CD14-positive monocyte (primary cell): ENCODE data around the gene SPCS2. TPM values are rescaled to one million over a fixed set of nuclear protein-coding genes. Genes with fewer than 3 reads are reported as not detected.

Experiments
- DNase-seq, 3 donors: peaks; one replicate each; pipeline ENCODE4 v3.0.0-alpha.2; 2011 to 2022
- H2AFZ ChIP-seq: 2 replicates; pipeline ENCODE4 v1.6.0; 2012; ENCODE audit warnings: mild to moderate bottlenecking, low read depth, low read length, inconsistent platforms; ENCODE audit not compliant: insufficient read depth, poor library complexity, severe bottlenecking
- H3K27ac ChIP-seq, 2 donors: 1 replicate in 1 of 2; 2 replicates in 1 of 2; pipeline ENCODE4 v1.5.1; 2012 to 2013; ENCODE audit warnings: low read length in 2 of 2, control low read depth in 1 of 2, inconsistent platforms in 1 of 2, low read depth in 1 of 2, mild to moderate bottlenecking in 1 of 2
- H3K27me3 ChIP-seq, 2 donors: one replicate each; pipeline versions ENCODE4 v1.6.0 to v1.6.1; 2011 to 2013; ENCODE audit warnings: low read length in 2 of 2; ENCODE audit not compliant: control insufficient read depth in 2 of 2, insufficient read depth in 2 of 2
- H3K36me3 ChIP-seq, 2 donors: replicated peaks in 1 of 2; 1 replicate in 1 of 2; 2 replicates in 1 of 2; pipeline versions ENCODE4 v1.5.1 to v1.6.1; 2012 to 2013; ENCODE audit warnings: low read length in 2 of 2, control low read depth in 1 of 2, inconsistent platforms in 1 of 2, mild to moderate bottlenecking in 1 of 2; ENCODE audit not compliant: insufficient read depth in 2 of 2, control insufficient read depth in 1 of 2
- H3K4me1 ChIP-seq, 2 donors: 1 replicate in 1 of 2; 2 replicates in 1 of 2; pipeline versions ENCODE4 v1.5.1 to v1.6.1; 2012 to 2013; ENCODE audit warnings: low read length in 2 of 2, control low read depth in 1 of 2, inconsistent platforms in 1 of 2, mild to moderate bottlenecking in 1 of 2, moderate library complexity in 1 of 2; ENCODE audit not compliant: insufficient read depth in 2 of 2, control insufficient read depth in 1 of 2
- H3K4me2 ChIP-seq: replicated peaks from 2 replicates; pipeline ENCODE3; 2012; ENCODE audit warnings: low read length, moderate library complexity, mild to moderate bottlenecking; ENCODE audit not compliant: poor library complexity, severe bottlenecking; ENCODE audit errors: extremely low read depth
- H3K4me3 ChIP-seq, 3 experiments: fragments of 200-600 bp in 1 of 3; sonication (generic) in 1 of 3; replicated peaks in 1 of 3; 1 replicate in 2 of 3; 2 replicates in 1 of 3; pipeline ENCODE4 v1.5.1; 2011 to 2013; ENCODE audit warnings: low read length in 3 of 3, mild to moderate bottlenecking in 3 of 3, control low read depth in 2 of 3, low read depth in 2 of 3, inconsistent platforms in 1 of 3, moderate library complexity in 1 of 3
- H3K79me2 ChIP-seq: 2 replicates; pipeline ENCODE4 v1.6.0; 2012; ENCODE audit warnings: mild to moderate bottlenecking, control low read depth, inconsistent platforms, low read length, moderate library complexity; ENCODE audit not compliant: insufficient read depth
- H3K9ac ChIP-seq: 2 replicates; pipeline ENCODE4 v1.6.0; 2017; ENCODE audit warnings: low read length, mild to moderate bottlenecking; ENCODE audit not compliant: insufficient read depth, poor library complexity, severe bottlenecking
- H3K9me3 ChIP-seq, 2 donors: replicated peaks in 1 of 2; 1 replicate in 1 of 2; 2 replicates in 1 of 2; pipeline versions ENCODE4 v1.5.1 to v1.6.1; 2012 to 2013; ENCODE audit warnings: low read length in 2 of 2, control low read depth in 1 of 2; ENCODE audit not compliant: control insufficient read depth in 1 of 2, insufficient read depth in 1 of 2
- H4K20me1 ChIP-seq: 2 replicates; pipeline ENCODE4 v1.6.0; 2012; ENCODE audit warnings: mild to moderate bottlenecking, low read length, control low read depth, moderate library complexity; ENCODE audit not compliant: insufficient read depth
- H3K27ac Mint-ChIP-seq, 7 donors: one replicate each; pipeline ENCODE4 v1.8.0; 2020; ENCODE audit warnings: mild to moderate bottlenecking in 7 of 7, mixed read lengths in 7 of 7, moderate library complexity in 6 of 7, inconsistent platforms in 2 of 7
- H3K27me3 Mint-ChIP-seq, 3 donors: one replicate each; pipeline ENCODE4 v1.8.0; 2021 to 2022; ENCODE audit warnings: low read depth in 3 of 3, mild to moderate bottlenecking in 3 of 3, mixed read lengths in 3 of 3, moderate library complexity in 3 of 3, inconsistent platforms in 1 of 3
- H3K36me3 Mint-ChIP-seq, 2 donors: one replicate each; pipeline ENCODE4 v1.8.0; 2020; ENCODE audit warnings: mixed read lengths in 2 of 2, inconsistent platforms in 1 of 2, mild to moderate bottlenecking in 1 of 2
- H3K4me1 Mint-ChIP-seq: one replicate; pipeline ENCODE4 v1.8.0; 2020; ENCODE audit warnings: mild to moderate bottlenecking, mixed read lengths
- H3K4me3 Mint-ChIP-seq, 2 donors: one replicate each; pipeline ENCODE4 v1.8.0; 2020; ENCODE audit warnings: mild to moderate bottlenecking in 2 of 2, mixed read lengths in 2 of 2, moderate library complexity in 1 of 2
- H3K9me3 Mint-ChIP-seq, 7 donors: one replicate each; pipeline ENCODE4 v1.8.0; 2020 to 2022; ENCODE audit warnings: mixed read lengths in 7 of 7, mild to moderate bottlenecking in 6 of 7, moderate library complexity in 6 of 7, inconsistent platforms in 2 of 7
- WGBS: methylation state at CpG from one replicate; pipeline ENCODE4 v1.1.5; 2013; ENCODE audit warnings: missing lambda C conversion rate; ENCODE audit not compliant: insufficient coverage; 5-methylcytosine and 5-hydroxymethylcytosine counted together
- intact Hi-C, 2 donors: fragments of 100-400 bp; cut with micrococcal nuclease; formaldehyde crosslinking; loops; one replicate each; pipeline versions ENCODE4 v1.15.0 to v1.15.1; 2023
- polyA plus RNA-seq, 3 donors: library from polyadenylated mRNA; depleted of rRNA in 1 of 3; unstranded in 2 of 3; stranded (reverse) in 1 of 3; fragments of 300-500 nt in 2 of 3; fragments of >200 nt in 1 of 3; fragmentation: Illumina TruSeq in 2 of 3; gene quantifications; 1 replicate in 2 of 3; 2 replicates in 1 of 3; pipeline ENCODE4 v1.2.3, GENCODE V29; 2012 to 2021
- TF ChIP-seq, protein P1 (sequence below): fragments of 200-600 bp; IDR thresholded peaks from one replicate; pipeline ENCODE4 v1.8.0; 2022; ENCODE audit warnings: antibody characterized with exemption, mild to moderate bottlenecking

The SPCS2 gene
- polyA plus RNA-seq, 3 donors = 12.4 to 185 (median 150) TPM

DNA sequence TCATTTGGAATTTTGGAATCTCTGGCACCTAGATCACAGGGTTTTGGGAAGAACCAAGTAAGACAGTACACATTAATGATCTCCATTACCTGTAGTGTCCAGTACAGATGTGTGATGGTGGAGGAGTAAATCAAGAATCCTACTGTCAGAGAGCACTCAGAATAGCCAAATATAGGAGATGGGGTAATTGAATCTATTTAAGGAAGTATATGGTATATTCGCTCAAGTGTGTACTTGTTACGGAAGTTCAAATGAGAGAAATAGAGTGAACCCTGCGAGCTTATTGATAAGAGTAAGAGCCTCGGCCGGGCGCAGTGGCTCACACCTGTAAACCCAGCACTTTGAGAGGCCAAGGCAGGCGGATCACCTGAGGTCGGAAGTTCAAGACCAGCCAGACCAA lies 2.2 kb downstream of the SPCS2 start:
- H3K4me1 ChIP-seq = peaks cover 19 to 25% of the 10 kb centered on the region in 2 donors
- H3K4me2 ChIP-seq = no peak overlapping the region

DNA sequence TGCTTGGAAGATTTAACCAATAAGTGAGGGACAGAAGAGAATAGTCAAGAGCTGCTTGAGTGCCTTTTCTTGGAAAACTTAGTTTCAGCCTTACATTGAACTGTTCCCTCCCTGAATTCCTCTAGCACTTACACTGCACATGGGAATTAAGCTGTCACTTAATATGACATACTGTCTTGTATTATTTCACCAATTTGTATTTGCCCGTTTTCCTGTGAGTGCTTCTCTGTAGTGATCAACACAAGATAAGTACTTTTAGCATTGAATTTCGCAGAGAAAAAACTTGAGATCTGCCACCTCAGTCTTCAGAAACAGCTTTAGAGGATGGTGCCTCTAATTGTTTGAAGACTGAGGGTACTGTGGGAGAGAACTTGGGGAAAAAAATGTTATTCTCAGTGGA lies 3.7 kb downstream of the SPCS2 start:
- peaks cover 44% of the 10 kb centered on the region for H3K4me1 Mint-ChIP-seq
- Histone ChIP-seq H4K20me1 (peaks cover 55% of the 10 kb centered on the region), H3K36me3 (peaks cover 9 to 42% of the 10 kb centered on the region in 2 donors), H3K9me3 (no peaks in the 10 kb centered on the region), H3K4me1 (peaks cover 19 to 25% of the 10 kb centered on the region in 2 donors), H3K4me2 (no peak overlapping the region), H3K27me3 (no peaks in the 10 kb centered on the region), H3K27ac (no peak overlapping the region), H3K4me3 (no peak overlapping the region), H2AFZ (no peak overlapping the region), H3K79me2 (peaks cover 89% of the 10 kb centered on the region), H3K9ac (no peak overlapping the region)
- H3K9me3 Mint-ChIP-seq = no peaks in the 10 kb centered on the region
- DNase-seq = no peak
- WGBS = no CpG with 5 or more reads among the region's 2 CpGs
- intact Hi-C loops = loop anchor here in 1 of 2 donors (5.0 kb wide), 1 partner anchor 35 kb away; the partner anchor contains the start of gene NEU3
- peaks cover 0 to 3% (median 0%) of the 10 kb centered on the region in 3 donors for H3K27me3 Mint-ChIP-seq
- peak overlapping the region in 2 of 7 donors; percentile 19 to 42 for H3K27ac Mint-ChIP-seq
- no peak overlapping the region for H3K4me3 Mint-ChIP-seq
- TF ChIP-seq, protein P1, sequence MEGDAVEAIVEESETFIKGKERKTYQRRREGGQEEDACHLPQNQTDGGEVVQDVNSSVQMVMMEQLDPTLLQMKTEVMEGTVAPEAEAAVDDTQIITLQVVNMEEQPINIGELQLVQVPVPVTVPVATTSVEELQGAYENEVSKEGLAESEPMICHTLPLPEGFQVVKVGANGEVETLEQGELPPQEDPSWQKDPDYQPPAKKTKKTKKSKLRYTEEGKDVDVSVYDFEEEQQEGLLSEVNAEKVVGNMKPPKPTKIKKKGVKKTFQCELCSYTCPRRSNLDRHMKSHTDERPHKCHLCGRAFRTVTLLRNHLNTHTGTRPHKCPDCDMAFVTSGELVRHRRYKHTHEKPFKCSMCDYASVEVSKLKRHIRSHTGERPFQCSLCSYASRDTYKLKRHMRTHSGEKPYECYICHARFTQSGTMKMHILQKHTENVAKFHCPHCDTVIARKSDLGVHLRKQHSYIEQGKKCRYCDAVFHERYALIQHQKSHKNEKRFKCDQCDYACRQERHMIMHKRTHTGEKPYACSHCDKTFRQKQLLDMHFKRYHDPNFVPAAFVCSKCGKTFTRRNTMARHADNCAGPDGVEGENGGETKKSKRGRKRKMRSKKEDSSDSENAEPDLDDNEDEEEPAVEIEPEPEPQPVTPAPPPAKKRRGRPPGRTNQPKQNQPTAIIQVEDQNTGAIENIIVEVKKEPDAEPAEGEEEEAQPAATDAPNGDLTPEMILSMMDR = no peak
- H3K36me3 Mint-ChIP-seq = peaks cover 19 to 38% of the 10 kb centered on the region in 2 donors

More for the DNA sequence above, 2.2 kb downstream of the SPCS2 start:
- Histone ChIP-seq H2AFZ (no peak overlapping the region), H3K4me3 (no peak overlapping the region), H3K27me3 (no peaks in the 10 kb centered on the region), H3K9me3 (no peaks in the 10 kb centered on the region), H4K20me1 (peaks cover 40% of the 10 kb centered on the region), H3K9ac (no peak overlapping the region), H3K27ac (peak overlapping the region in 1 of 2 donors; percentile 48), H3K79me2 (peaks cover 74% of the 10 kb centered on the region), H3K36me3 (peaks cover 4 to 29% of the 10 kb centered on the region in 2 donors)
- WGBS = 93% methylated on average over 8 of the region's 8 CpGs
- no peaks in the 10 kb centered on the region for H3K9me3 Mint-ChIP-seq
- peaks cover 13 to 36% of the 10 kb centered on the region in 2 donors for H3K36me3 Mint-ChIP-seq
- intact Hi-C loops = loop anchor here in 1 of 2 donors (5.0 kb wide), 1 partner anchor 36 kb away; the partner anchor contains the start of gene NEU3
- no peak for DNase-seq
- TF ChIP-seq, protein P1 = no peak
- H3K27me3 Mint-ChIP-seq = peaks cover 0 to 3% (median 0%) of the 10 kb centered on the region in 3 donors
- H3K4me1 Mint-ChIP-seq = peaks cover 42% of the 10 kb centered on the region
- H3K4me3 Mint-ChIP-seq = peak overlapping the region in 1 of 2 donors; percentile 3
- peak overlapping the region in 2 of 7 donors; percentile 30 to 66 for H3K27ac Mint-ChIP-seq
